Activated CD8-positive, alpha-beta memory T cell treated with anti-CD3 and anti-CD28 coated beads, Interleukin-2, amount 50 U/mL, for 24 hours (primary cell): Measurements from ENCODE around the gene FUT1.
"Not testable (repeated sequence)": the region's sequence is repeated elsewhere in the genome, so short reads cannot be mapped to it uniquely, and the experiment has no call there.

Experiments
- DNase-seq: peaks from one replicate; pipeline ENCODE4 v3.0.0-alpha.2; 2020; ENCODE audit errors: extremely low read depth

FUT1 gene

DNA sequence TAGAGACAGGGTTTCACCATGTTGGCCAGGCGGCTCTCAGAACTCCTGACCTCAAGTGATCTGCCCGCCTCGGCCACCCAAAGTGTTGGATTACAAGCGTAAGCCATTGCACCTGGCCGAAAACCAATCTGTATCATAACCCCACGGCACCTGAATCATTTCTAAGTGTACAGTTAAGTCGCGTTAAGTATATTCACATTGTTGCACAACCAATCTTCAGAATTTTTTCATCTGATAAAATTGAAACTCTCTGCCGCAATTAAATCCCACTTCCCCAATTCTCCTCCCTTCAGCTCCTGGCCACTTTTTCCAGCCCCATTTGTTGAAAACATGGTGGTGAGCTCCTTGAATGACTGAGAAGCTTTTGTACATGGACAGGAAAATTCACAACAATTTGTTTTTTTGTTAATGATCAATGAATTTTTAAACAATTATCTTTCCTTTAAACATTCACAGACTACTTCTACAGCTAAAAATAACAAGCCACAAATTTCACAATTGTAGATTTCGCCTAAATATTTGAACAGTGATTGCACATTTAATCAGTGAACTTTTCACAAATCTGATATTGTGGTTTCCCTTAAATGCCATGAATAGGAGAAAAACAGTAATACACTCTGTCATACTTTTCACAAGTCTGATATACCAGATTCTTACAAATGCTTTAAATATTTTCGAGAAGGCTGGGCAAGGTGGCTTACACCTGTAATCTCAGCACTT, 16.7 kb upstream of the FUT1 start:
- no peak for DNase-seq

DNA sequence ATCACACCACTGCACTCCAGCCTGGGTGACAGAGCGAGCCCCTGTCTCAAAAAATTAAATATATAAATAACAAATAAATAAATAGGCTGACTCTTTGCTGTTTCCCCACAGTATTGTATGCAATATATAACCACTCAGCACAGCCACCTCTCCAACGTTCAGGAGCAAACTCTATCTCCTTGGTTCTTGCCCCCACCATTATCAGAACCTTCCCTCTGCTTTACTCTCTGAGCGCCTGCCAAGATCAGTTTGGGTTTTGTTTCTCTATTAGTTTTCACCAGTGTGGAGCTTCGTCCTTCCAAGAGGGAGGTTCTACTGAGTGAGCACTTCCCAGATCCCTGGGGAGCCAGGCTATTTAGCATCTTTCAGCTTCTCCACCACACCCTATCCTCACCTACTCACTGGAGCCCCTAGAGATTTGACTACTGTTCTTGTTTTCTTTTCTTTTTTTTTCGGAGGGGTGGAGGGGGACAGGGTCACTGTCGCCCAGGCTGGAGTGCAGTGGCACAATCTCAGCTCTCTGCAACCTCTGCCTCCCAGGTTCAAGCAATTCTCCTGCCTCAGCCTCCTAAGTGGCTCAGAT, 15.8 kb upstream of the FUT1 start:
- not testable (repeated sequence) for DNase-seq

DNA sequence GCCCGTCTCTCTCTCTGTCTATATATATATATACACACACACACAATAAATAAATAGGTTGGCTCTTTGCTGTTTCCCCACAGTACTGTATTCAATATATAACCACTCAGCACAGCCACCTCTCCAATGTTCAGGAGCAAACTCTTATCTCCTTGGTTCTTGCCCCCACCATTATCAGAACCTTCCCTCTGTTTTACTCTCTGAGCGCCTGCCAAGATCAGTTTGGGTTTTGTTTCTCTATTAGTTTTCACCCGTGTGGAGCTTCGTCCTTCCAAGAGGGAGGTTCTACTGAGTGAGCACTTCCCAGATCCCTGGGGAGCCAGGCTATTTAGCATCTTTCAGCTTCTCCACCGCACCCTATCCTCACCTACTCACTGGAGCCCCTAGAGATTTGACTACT, 13.4 kb upstream of the FUT1 start:
- DNase-seq, result not testable (repeated sequence)

DNA sequence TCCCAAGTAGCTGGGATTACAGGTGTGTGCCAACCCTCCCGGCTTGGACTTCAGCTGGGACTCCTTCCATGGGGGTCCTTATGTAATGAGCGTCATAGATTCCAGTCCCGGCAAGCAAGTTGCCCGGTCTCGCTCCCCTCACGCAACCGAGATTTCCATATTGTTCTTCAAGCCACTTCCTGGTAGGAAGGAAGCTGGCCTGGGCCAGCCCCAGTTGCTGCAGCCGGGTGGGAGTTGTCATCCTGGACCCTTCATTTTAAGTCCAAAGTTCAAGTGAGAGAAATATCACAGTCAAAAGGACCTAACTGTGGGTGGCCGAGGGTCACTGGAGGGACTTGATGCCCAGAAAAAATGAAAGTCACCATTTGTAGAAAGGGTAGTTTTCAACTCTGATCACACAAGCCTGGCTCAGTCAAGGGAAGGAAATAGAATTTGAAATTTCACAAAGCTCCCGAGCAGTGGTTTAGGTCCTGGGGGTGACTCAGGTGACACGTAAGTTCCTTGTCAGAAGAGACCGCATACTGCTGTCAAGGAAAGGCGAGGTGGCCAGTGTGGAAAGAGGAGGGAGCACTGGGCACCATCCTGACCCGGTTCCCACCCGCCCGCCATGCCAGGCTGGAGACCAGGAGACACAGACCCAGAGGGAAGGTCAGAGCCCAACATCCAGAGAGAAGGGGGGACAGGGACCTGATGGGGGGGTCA, 8.2 kb upstream of the FUT1 start:
- DNase-seq, result no peak

GRCh38 chr19:48757741-48758144, 5.3 kb upstream of the FUT1 start:
- no peak for DNase-seq

GRCh38 chr19:48757089-48757675, 4.7 kb upstream of the FUT1 start:
- no peak for DNase-seq

GRCh38 chr19:48756686-48757085, 4.2 kb upstream of the FUT1 start:
- DNase-seq, result no peak

- DNase-seq, result no peak
These were observed 3.8 kb upstream of the FUT1 start for GRCh38 chr19:48756212-48756611.

DNA sequence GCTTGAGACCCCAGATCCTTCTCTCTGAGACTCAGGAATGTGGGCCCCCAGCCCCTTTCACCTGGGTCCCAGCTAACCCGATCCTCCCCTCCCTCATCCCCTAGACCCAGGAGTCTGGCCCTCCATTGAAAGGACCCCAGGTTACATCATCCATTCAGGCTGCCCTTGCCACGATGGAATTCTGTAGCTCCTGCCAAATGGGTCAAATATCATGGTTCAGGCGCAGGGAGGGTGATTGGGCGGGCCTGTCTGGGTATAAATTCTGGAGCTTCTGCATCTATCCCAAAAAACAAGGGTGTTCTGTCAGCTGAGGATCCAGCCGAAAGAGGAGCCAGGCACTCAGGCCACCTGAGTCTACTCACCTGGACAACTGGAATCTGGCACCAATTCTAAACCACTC, 3.3 kb upstream of the FUT1 start:
- no peak for DNase-seq

- DNase-seq, result no peak
These were observed 2.7 kb upstream of the FUT1 start, which contains the start of gene FGF21 for GRCh38 chr19:48755084-48755641. FGF21 (plus strand) TSS chr19:48755524; CDS start chr19:48756237, 713 bp downstream.

DNA sequence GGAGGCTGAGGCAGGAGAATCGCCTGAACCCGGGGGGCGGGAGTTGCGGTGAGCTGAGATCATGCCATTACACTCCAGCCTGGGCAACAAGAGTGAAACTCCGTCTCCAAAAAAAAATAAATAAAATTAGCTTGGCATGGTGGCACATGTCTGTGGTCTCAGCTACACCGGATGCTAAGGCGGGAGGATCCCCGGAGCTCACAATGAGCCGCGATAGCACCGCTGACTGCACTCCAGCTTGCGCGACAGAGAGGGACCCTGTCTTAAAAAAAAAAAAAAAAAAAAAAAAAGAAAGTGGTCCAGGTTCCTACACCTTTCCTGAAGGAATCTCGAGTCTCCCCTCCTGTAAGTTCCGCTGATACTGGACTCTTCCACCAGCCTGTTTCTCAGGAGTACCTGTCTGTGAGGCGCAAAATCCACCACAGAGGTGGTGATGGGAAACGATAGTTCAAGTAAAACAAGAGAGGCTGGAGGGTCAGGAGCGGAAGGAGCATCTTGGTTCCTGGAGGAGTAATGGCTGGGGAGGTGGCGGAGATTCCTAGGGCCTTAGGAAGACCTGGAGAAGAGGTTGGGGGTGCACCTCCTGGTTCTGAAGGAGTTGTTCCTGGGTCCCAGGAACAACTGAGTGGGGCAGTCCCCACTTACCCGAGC, 471 bp downstream of the FUT1 start:
- no peak for DNase-seq

- DNase-seq, result no peak
These were observed 1.5 kb downstream of the FUT1 start for GRCh38 chr19:48750771-48751504.

DNA sequence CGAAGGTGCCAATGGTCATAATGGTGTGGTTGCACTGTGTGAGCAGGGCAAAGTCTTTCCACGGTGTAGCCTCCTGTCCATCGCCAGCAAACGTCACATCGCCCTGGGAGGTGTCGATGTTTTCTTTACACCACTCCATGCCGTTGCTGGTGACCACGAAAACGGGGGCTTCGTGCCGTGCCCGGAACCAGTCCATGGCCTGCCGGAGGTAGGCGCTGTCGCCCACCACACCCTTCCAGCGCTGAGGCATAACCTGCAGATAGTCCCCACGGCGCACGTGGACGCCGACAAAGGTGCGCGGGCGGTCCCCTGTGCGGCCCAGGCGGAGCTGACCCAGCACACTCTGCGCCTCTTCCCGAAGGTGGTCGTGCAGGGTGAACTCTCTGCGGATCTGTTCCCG, 2.1 kb downstream of the FUT1 start:
- DNase-seq, result no peak

- DNase-seq, result no peak
These were observed 2.8 kb downstream of the FUT1 start for GRCh38 chr19:48749571-48750198.

GRCh38 chr19:48746738-48747575, 5.5 kb downstream of the FUT1 start, which contains the start of gene IZUMO1:
IZUMO1 (minus strand) TSS chr19:48746909; CDS start chr19:48745859, 1,050 bp downstream.
- no peak for DNase-seq

- no peak for DNase-seq
These were observed 6.3 kb downstream of the FUT1 start for GRCh38 chr19:48746110-48746509.

- no peak for DNase-seq
These were observed 7.0 kb downstream of the FUT1 start for GRCh38 chr19:48745208-48745995.

DNA sequence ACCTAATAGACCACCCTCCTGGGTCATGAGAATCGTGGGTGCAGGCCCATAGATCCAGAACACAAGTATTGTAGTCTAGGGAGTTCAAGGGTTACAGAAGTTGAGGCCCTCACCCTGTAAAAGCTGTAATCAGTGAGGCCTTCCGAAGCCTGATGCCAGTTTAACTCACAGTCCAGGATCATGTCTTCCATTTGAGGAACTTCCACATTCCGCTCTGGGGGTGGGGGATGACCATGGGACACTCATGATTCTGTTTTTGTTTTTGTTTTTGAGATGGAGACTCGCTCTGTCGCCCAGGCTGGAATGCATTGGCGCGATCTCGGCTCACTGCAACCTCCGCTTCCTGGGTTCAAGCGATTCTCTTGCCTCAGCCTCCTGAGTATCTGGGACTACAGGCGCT, 10.3 kb downstream of the FUT1 start:
- DNase-seq, result no peak
